Stimulated activated CD8-positive, alpha-beta memory T cell treated with anti-CD3 and anti-CD28 coated beads, Interleukin-12 subunit alpha, Interleukin-12 subunit beta, amount 100 ng/mL, for 4 hours (primary cell): ENCODE results near the gene PKP4.

Experiments used
- DNase-seq: peaks from one replicate; pipeline ENCODE4 v3.0.0-alpha.2; 2020; ENCODE audit warnings: low read depth

The PKP4 gene

GRCh38 chr2:158716921-158717320 lies 260.2 kb downstream of the PKP4 start:
- DNase-seq: no peak

GRCh38 chr2:158717366-158718195 lies 260.8 kb downstream of the PKP4 start:
- no peak for DNase-seq

DNA sequence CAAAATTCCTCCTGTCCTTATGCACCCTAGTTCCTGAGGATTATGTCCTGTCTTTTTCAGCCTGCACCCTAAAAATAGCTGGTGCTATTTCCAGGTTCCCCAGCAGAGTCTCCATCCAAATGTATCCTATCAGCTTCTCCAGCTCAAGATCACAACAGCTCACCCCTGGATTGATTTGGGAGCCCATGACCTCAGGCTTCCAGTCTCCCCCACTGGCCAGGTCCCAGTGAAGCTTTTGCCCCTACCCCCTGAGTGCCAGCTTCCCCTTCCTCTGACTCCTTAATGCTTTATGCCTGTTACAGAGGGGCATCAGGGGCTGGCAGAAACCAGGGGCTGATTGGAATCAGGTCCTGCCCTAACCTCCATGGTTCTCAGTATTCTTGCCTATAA lies 261.4 kb downstream of the PKP4 start:
- no peak for DNase-seq

- DNase-seq: no peak
These were observed 262.1 kb downstream of the PKP4 start for GRCh38 chr2:158718851-158719250.

- DNase-seq: no peak
These were observed 262.7 kb downstream of the PKP4 start for GRCh38 chr2:158719403-158719802.

DNA sequence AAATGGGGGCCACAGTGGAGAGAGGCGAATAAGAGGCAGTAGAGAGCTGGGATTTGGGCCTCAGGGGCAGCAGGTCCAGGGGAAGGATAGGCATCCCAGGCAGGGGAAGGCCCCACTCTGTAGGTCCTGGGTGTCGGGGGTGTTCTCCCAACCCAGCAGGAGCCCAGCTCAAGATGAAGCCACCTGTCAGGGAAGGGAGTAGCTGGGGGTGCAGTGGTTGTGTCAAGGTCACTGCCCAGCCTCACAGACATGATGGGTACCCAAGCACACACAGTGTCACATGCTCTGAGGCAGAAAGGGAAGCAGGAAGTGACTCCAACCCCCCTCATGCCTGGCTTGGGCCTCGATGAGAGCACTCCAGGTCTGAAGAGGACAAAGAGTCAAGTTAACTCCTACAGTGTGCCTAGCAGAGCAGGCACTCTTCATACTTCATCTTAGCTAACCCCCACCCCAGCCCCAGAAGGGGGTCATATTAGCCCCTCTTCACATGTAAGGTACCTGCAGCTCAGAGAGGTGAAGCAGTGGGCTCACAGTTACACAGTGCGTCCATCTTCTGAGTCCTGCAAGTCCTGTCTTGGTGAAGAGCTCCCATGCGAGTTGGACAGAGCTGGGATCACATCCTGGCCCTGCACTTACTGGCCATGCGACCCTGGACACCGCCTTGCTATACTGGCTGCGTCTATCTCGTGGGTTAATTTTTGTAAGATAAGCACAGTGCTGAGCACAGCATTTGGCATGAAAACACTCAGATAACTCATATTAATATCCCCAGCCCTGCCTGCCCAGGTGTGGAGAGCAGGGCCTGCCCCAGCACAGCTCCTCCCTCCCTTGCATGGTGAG lies 265.7 kb downstream of the PKP4 start:
- no peak for DNase-seq

DNA sequence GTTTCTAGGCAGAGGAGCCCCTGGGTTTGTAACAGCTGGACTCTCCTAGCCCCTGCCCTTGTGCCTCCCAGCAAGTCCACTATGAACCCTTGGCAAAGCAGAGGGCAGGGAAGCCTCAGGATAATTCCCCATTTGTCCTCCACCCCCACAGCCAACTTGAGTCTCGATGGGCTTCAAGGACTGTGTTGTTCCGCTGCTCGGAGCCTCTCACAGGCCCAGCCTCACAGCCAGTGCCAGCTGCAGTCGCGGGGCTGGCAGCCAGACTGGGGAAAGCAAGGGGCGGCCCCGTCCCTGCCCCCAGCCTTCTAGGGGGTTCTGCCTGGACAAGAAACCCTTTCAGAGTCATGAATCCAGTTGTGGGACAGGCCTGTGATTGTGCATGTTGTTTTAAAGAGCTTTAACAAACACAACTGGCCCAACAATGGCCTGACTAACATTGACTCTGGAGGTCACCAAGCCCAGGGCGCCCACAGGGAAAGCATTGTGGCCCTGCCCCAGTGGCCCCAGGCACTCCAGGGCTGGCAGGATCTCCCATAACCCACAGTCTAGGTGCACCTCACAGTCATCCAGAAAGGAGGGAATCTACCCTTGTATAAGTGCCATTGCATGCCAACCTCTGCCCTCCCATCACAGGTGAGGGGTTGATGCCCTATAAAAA lies 266.6 kb downstream of the PKP4 start:
- no peak for DNase-seq

DNA sequence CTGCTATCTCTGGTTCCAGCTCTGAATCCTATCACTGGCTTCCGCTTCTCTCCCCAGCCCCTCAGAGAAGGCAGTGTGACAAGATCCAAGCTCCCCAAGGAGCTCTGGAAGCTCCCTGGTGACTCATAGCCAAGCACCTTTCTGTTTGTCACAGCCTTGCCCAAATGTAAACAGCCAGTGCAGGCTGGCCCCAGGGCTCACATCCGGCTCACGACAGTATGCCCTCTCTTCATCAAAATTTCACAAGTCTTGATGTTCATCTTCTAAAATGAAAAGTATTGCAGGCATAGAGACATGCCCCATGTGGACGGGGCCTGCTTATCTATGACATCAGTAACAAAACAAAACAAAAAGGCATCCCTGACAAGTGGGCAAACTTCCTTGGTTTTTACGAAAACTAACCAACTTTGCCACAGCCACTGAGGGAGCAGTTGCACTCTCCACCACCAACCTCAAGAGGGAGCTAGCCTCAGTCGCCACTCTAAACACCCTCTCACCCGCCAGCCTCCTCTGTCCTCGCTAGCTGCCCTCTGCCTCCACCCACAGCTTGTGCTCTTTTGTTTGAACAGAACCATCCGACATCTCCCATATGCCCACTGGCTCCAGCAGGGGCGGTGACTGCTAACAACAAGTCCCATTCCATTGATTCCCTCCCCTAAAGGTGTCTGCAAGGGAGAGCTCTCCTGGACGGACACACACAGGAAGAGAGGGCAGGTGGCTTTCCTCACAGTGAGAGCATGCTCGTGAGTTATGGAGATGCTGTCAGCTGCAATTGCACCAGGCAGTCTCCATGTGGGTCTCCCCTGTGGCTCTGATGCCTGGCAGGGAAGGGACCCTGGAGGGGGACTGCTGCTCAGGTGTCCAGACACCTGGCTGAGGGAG lies 267.4 kb downstream of the PKP4 start:
- DNase-seq: no peak

DNA sequence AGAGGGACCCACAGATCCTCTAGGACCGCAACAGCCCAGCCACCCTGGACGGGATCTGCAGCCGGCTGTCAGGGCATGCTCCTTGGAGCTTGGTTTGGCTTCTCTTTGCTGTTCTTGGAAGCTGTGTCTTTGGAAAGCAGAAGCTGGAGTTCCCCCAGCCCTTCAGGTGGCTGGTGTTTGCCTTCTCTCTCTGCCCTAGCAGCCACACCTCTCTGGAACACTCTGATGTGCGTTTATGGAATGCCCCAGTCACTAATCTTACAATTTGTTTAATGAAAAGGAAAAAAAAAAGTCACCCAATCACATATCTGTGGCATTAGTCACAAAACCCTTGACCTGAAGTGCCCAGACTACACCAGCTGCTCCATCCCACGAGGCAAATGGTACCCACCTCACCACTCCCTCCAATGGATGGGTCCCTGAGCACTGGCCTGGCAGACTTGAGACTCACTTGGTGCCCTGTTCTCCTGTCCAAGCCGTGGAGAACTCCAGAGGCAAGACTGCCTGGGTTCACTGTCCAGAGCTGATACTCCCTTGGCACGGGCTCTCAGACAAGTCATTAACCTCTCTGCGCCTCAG lies 268.1 kb downstream of the PKP4 start:
- DNase-seq: no peak

- DNase-seq: no peak
These were observed 268.7 kb downstream of the PKP4 start for GRCh38 chr2:158725441-158725891.

GRCh38 chr2:158726911-158727592 lies 270.3 kb downstream of the PKP4 start:
- DNase-seq: no peak

DNA sequence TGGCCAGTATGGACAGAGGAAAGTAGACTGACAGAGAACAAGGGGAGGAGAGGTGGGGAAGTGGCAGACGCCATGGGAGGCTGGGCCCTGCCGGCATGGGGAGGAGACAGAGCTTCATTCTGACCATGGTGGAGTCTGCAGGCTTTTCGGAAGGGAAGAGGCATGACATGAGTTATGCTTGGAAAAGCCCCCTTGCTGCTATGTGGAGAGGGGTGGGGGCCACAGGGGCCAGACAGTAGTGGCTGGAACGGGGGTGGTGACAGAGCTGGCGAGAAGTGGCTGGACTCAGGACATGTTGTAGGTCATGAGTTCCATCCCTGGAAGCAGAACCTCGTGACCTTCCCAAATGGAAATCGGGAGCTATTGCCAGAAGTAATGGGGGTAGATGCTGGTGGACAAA lies 271.7 kb downstream of the PKP4 start:
- DNase-seq: no peak

- DNase-seq: no peak
These were observed 272.7 kb downstream of the PKP4 start for GRCh38 chr2:158729451-158729850.

DNA sequence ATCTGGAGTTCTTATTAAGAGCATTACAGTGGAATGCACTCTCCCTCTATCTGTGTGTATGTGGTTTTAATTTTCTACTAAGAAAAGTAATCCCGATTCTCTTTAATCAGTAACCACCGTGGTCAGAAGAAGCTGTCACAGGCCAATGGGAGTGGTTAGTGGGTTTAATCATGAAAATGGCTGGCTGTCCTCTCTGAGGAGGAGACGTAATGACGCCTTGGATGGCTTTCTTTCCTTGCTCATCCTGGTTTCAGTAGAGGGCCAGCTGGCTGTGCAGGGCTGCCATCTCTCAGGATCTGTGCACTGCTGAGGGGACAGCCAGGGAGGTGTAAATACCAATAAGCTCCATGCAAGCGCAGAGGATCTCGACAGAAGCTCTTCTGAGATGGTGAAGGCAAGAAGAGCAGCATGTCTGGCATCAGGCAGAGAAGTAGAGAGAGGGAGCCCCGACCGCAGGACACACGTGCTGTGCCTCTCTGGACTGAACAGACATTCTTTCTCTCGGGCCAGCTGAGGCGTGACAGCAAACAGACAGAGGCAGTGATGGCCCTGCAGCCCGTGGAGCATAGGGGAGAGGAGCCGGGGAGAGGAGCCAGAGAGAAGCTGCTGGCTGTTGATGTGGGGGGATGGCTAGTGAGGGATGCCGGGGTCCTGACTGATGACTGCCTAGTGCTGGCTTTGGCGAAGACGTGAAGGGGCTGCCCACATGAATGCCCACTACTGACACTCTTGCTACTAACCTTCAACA lies 273.3 kb downstream of the PKP4 start:
- no peak for DNase-seq

GRCh38 chr2:158730621-158731140 lies 273.9 kb downstream of the PKP4 start:
- DNase-seq: no peak

- DNase-seq: no peak
These were observed 274.6 kb downstream of the PKP4 start for GRCh38 chr2:158731386-158731785.
